ENCODE data around the gene SLC18A3.

SLC18A3 gene

DNA sequence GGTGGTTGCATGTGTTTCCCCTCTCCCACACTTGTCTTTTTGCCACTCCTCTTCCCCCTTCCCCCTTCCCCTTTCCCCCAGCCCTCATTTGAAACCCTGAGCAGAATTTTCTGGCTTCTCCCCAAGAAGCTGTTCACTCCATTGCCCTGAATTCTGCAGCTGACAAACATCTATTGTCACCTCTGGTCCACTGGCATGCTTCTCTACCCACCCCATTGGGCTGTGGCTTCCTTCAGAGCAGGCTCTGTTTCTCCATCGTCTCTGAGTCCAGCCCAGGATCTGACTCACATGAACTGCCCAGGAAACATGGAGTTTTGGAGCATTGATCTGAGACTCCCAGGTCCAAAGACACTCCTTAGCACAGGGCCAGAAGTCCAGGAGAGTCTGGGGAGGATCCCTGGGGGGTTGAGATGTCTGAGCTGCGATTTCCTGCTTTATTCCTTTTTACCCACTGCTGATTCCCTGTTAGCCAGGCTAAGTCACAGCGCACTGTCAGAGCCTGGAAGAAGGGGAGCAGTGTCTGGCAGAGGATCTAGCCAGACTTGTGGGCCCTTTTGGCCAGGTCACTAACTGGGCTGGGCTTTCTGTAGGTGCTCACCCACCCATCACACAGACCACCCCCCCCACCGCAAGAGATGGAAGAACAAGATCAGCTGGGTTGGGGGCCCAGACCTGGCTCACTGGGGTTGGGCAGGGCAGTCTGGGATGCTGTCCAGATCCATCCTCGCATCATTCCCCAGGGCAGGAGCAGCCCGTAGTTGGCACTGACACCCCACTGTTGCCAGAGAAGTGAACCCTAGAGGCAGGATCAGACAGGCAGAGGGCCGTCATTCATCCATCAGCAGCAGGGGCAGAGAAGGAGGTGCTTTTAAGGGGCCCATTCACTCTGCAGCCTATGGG, 7.3 kb downstream of the SLC18A3 start:
- in situ Hi-C loops (cut with HindIII; ENCODE audit: low pct_ligation_motif_present, low sequenced_read_pairs): no loop called here
- no peaks in the 10 kb centered on the region for H3K36me3 ChIP-seq (replicated peaks)
- no peak overlapping the region for H3K4me3 ChIP-seq (ENCODE audit: low read depth, low read length)
- H3K27me3 ChIP-seq (replicated peaks): peaks cover 48% of the 10 kb centered on the region
- TF ChIP-seq CTCF (IDR thresholded peaks at IDR 0.05; ENCODE audit: low read depth, low read length, missing control alignments): no peak
- no peak overlapping the region for H3K27ac ChIP-seq
- DNase-seq: no peak

DNA sequence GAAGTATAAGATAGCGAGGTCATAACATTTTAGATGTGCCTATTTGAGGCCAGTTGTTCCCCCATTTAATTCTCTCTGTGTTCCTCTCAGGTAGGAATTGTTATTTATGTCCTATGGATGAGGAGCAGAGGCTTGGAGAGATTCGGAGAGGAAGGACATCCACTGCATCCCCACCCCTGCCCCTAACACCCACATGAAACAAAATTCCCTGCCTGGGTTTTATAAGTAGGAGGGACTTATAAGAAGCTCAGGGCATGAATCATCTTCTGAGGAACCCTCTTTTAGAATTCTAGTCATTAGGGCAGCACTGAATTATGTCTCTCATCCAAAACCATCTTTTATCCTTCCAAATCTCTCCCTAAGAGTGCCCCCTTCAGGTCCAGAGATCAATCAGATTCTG, 8.7 kb downstream of the SLC18A3 start:
- TF ChIP-seq CTCF (IDR thresholded peaks at IDR 0.05; ENCODE audit: low read depth, low read length, missing control alignments): no peak
- no peak for DNase-seq
- no peak overlapping the region for H3K4me3 ChIP-seq (ENCODE audit: low read depth, low read length)
- no peak overlapping the region for H3K27ac ChIP-seq
- in situ Hi-C loops (cut with HindIII; ENCODE audit: low pct_ligation_motif_present, low sequenced_read_pairs): no loop called here
- H3K36me3 ChIP-seq (replicated peaks): no peaks in the 10 kb centered on the region
- H3K27me3 ChIP-seq (replicated peaks): peaks cover 34% of the 10 kb centered on the region

- H3K36me3 ChIP-seq (replicated peaks): no peaks in the 10 kb centered on the region
- TF ChIP-seq CTCF (IDR thresholded peaks at IDR 0.05; ENCODE audit: low read depth, low read length, missing control alignments): peak; percentile 28
- in situ Hi-C loops (cut with HindIII; ENCODE audit: low pct_ligation_motif_present, low sequenced_read_pairs): no loop called here
- no peak overlapping the region for H3K4me3 ChIP-seq (ENCODE audit: low read depth, low read length)
- no peak overlapping the region for H3K27ac ChIP-seq
- DNase-seq: no peak
- H3K27me3 ChIP-seq (replicated peaks): peaks cover 29% of the 10 kb centered on the region
These were observed 9.5 kb downstream of the SLC18A3 start for GRCh38 chr10:49619613-49620012.

DNA sequence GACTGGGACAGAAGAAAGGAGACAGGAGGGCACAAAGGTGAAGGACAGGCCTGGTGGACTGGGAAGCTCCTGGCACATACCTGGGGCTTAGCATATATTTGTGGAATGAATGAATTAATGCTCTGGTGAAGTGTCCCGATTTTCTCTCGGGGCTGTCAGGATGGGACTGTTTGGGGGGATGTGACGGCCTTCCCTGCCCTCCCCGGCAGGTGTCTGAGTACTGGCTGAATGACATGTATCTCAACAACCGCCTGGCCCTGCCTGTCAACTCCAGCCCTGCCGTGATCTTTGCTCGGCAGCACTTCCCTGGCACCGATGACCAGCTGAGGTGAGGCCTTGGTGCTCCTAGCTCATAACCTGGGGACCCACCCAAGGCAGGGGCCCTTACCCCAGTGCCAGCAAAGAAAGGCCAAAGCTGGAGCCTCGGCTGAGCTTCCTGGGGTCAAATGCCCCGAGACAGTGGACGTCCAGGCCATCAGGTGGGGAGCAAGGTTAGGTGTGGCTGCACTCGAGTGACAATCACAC, 10.2 kb downstream of the SLC18A3 start:
- Histone ChIP-seq H3K27me3 (replicated peaks) (peaks cover 23% of the 10 kb centered on the region), H3K4me3 (ENCODE audit: low read depth, low read length) (no peak overlapping the region), H3K36me3 (replicated peaks) (no peaks in the 10 kb centered on the region), H3K27ac (no peak overlapping the region)
- TF ChIP-seq CTCF (IDR thresholded peaks at IDR 0.05; ENCODE audit: low read depth, low read length, missing control alignments): no peak
- in situ Hi-C loops (cut with HindIII; ENCODE audit: low pct_ligation_motif_present, low sequenced_read_pairs): no loop called here
- DNase-seq: no peak

GRCh38 chr10:49620841-49621378, 10.8 kb downstream of the SLC18A3 start:
- H3K27me3 ChIP-seq (replicated peaks): peaks cover 18% of the 10 kb centered on the region
- H3K4me3 ChIP-seq (ENCODE audit: low read depth, low read length): no peak overlapping the region
- TF ChIP-seq CTCF (IDR thresholded peaks at IDR 0.05; ENCODE audit: low read depth, low read length, missing control alignments): no peak
- no peak for DNase-seq
- in situ Hi-C loops (cut with HindIII; ENCODE audit: low pct_ligation_motif_present, low sequenced_read_pairs): no loop called here
- no peaks in the 10 kb centered on the region for H3K36me3 ChIP-seq (replicated peaks)
- no peak overlapping the region for H3K27ac ChIP-seq

Measured in brain microvascular endothelial cell (primary cell).